ENCODE measurements around the gene MESP2. TPM values are rescaled to one million over a fixed set of nuclear protein-coding genes. Genes with fewer than 3 reads are reported as not detected.

MESP2 gene
- total RNA-seq, 1 donor from 2014 or later, result not detected

- TF ChIP-seq CTCF (conservative IDR thresholded peaks at IDR 0.05), result no peak
- H3K9me3 Mint-ChIP-seq, result no peaks in the 10 kb centered on the region
- peak overlapping the region; percentile 11 for H3K27ac Mint-ChIP-seq
- DNase-seq (ENCODE audit: extremely low spot score, unreplicated experiment), result no peak
- H3K4me1 Mint-ChIP-seq (ENCODE audit: unreplicated experiment), result no peaks in the 10 kb centered on the region
- H3K4me3 Mint-ChIP-seq, result no peak overlapping the region
- H3K36me3 Mint-ChIP-seq, result no peaks in the 10 kb centered on the region
- peaks cover 4% of the 10 kb centered on the region for H3K27me3 Mint-ChIP-seq
These were observed 32.2 kb downstream of the MESP2 start for GRCh38 chr15:89808160-89808870.

GRCh38 chr15:89809093-89809786 lies 33.1 kb downstream of the MESP2 start:
- DNase-seq (ENCODE audit: extremely low spot score, unreplicated experiment), result no peak
- Mint-ChIP-seq H3K36me3 (no peaks in the 10 kb centered on the region), H3K27me3 (peaks cover 10% of the 10 kb centered on the region), H3K4me3 (no peak overlapping the region), H3K27ac (no peak overlapping the region), H3K9me3 (no peaks in the 10 kb centered on the region), H3K4me1 (ENCODE audit: unreplicated experiment) (no peaks in the 10 kb centered on the region)
- no peak for TF ChIP-seq CTCF (conservative IDR thresholded peaks at IDR 0.05)

- Mint-ChIP-seq H3K9me3 (no peaks in the 10 kb centered on the region), H3K4me1 (ENCODE audit: unreplicated experiment) (no peaks in the 10 kb centered on the region), H3K4me3 (no peak overlapping the region), H3K27ac (no peak overlapping the region), H3K36me3 (no peaks in the 10 kb centered on the region), H3K27me3 (peaks cover 10% of the 10 kb centered on the region)
- no peak for DNase-seq (ENCODE audit: extremely low spot score, unreplicated experiment)
- no peak for TF ChIP-seq CTCF (conservative IDR thresholded peaks at IDR 0.05)
These were observed 33.6 kb downstream of the MESP2 start for GRCh38 chr15:89809787-89810148.

- no peak for DNase-seq (ENCODE audit: extremely low spot score, unreplicated experiment)
- peaks cover 19% of the 10 kb centered on the region for H3K27me3 Mint-ChIP-seq
- H3K36me3 Mint-ChIP-seq, result no peaks in the 10 kb centered on the region
- no peak for TF ChIP-seq CTCF (conservative IDR thresholded peaks at IDR 0.05)
- no peak overlapping the region for H3K27ac Mint-ChIP-seq
- no peaks in the 10 kb centered on the region for H3K4me1 Mint-ChIP-seq (ENCODE audit: unreplicated experiment)
- no peak overlapping the region for H3K4me3 Mint-ChIP-seq
- H3K9me3 Mint-ChIP-seq, result no peaks in the 10 kb centered on the region
These were observed 34.7 kb downstream of the MESP2 start for GRCh38 chr15:89810837-89811236.

DNA sequence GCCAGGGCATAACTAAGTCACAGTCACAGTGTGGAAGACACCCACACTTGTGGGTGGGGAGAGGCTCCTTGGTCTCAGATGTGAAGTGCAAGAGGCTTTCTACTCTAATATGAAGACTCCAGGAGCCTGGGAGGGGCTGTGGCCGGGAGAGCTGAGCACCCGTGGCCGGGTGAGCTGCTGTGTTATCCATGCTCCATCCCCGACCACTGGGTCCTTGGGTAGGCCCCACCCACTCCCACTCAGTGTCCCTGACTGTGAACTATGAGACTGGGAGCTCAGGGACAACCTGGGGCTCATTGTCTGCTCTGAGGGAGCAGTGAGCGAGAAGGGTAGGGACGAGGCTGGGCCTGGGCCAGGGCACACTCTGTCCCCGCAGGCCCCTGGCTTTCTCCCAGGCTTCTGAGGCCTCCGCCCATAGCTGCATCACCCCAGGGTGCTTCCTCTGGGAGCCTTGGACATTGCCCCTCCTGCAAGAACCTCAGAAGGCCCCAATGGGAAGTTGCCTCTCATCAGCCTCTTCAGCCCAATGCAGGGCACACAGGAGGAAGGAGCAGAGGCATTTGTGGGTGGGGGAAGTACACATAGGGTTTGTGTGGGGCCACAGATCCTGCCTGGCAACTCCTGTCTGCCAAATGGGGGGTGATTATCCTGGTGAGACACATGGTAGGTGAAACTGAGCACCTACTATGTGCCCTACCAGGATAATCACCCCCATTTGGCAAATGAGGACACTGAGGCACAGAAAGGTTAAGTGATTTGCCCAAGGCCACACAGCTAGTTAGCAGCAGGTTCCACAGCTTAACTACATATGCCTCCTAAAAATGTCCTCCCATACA lies 36.1 kb downstream of the MESP2 start:
- H3K36me3 Mint-ChIP-seq, result peaks cover 6% of the 10 kb centered on the region
- DNase-seq (ENCODE audit: extremely low spot score, unreplicated experiment), result no peak
- no peaks in the 10 kb centered on the region for H3K4me1 Mint-ChIP-seq (ENCODE audit: unreplicated experiment)
- H3K27ac Mint-ChIP-seq, result no peak overlapping the region
- no peak overlapping the region for H3K4me3 Mint-ChIP-seq
- H3K27me3 Mint-ChIP-seq, result peaks cover 30% of the 10 kb centered on the region
- TF ChIP-seq CTCF (conservative IDR thresholded peaks at IDR 0.05), result no peak
- peaks cover 5% of the 10 kb centered on the region for H3K9me3 Mint-ChIP-seq

All from type B pancreatic cell (in vitro differentiated cells).